ENCODE data around the gene ACSS3. TPM values are rescaled to one million over a fixed set of nuclear protein-coding genes. Genes with fewer than 3 reads are reported as not detected.

Gene ACSS3
- polyA plus RNA-seq, 1 experiment, result 3.0 TPM

DNA sequence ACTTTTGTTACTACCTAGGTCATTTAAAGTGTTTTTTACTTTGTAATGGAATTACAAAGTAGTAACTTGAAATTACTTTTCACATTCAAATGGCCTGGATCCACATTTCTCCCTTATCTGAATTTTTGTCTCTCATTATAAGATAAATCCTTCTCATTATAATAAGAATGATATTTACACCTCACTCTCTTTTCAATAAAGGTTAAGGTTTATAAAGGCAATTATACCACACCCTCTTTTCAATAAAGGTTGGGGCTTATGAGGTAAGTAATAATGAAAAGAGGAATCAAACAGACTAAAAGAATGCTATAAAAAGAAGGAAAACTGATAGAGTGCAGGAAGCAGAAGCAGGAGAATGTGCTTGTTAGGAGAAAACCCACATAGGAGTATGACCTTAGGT, 210.8 kb downstream of the ACSS3 start:
- no peak overlapping the region for H3K27ac ChIP-seq (ENCODE audit: low read depth, low read length)
- H3K4me3 ChIP-seq (ENCODE audit: low read depth, low read length), result no peak overlapping the region
- no peaks in the 10 kb centered on the region for H3K27me3 ChIP-seq (ENCODE audit: control insufficient read depth, insufficient read depth, low read length)
- TF ChIP-seq, protein P1, sequence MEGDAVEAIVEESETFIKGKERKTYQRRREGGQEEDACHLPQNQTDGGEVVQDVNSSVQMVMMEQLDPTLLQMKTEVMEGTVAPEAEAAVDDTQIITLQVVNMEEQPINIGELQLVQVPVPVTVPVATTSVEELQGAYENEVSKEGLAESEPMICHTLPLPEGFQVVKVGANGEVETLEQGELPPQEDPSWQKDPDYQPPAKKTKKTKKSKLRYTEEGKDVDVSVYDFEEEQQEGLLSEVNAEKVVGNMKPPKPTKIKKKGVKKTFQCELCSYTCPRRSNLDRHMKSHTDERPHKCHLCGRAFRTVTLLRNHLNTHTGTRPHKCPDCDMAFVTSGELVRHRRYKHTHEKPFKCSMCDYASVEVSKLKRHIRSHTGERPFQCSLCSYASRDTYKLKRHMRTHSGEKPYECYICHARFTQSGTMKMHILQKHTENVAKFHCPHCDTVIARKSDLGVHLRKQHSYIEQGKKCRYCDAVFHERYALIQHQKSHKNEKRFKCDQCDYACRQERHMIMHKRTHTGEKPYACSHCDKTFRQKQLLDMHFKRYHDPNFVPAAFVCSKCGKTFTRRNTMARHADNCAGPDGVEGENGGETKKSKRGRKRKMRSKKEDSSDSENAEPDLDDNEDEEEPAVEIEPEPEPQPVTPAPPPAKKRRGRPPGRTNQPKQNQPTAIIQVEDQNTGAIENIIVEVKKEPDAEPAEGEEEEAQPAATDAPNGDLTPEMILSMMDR (IDR thresholded peaks at IDR 0.05; ENCODE audit: low read depth, low read length), result no peak
- ChIA-PET CTCF (no interaction called here), POLR2A (no interaction called here)
- no peaks in the 10 kb centered on the region for H3K9me3 ChIP-seq (ENCODE audit: control insufficient read depth, insufficient read depth, low read length)
- no peak for DNase-seq (ENCODE audit: low read depth, low spot score)

DNA sequence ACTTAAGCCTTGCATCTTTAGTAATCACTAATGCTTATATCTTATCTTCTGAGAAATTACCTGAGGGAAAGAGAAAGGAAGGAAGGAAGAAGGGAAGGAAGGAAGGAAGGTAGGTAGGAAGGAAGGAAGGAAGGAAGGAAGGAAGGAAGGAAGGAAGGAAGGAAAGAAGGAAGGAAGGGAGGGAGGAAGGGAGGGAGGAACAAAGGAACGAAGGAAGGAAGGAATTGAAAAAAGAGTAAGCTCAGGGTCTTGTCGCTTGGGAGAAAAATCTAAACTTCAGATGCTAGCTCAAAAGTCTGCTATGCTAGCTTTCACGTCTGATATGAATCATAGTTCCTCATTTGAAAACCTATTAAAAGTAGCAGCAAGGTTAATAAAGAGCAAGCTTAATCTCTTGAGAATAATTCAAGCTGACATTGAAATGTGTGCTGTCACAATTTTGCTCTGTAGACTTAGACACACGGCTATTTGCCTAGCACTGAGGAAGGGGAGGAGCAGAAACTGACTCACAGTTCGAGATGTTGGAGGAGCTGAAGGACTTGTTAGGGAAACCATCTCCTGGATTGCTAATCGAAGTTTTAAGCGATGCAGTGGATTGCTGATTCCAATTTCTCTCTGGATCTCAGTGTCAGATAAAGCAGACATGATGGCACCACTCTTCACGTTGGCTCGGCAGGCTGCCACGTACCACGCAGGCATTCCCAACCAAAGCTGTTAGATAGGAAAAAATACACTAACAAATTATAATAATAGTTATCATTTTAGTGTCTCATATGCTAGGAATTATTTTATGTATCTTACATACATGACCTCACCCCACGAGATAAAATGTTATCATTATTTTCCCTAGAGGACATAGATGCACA, 216.7 kb downstream of the ACSS3 start:
- H3K4me3 ChIP-seq (ENCODE audit: low read depth, low read length), result no peak overlapping the region
- ChIA-PET POLR2A (no interaction called here), CTCF (no interaction called here)
- H3K27me3 ChIP-seq (ENCODE audit: control insufficient read depth, insufficient read depth, low read length), result no peaks in the 10 kb centered on the region
- no peaks in the 10 kb centered on the region for H3K9me3 ChIP-seq (ENCODE audit: control insufficient read depth, insufficient read depth, low read length)
- TF ChIP-seq, protein P1 (IDR thresholded peaks at IDR 0.05; ENCODE audit: low read depth, low read length), result no peak
- no peak overlapping the region for H3K27ac ChIP-seq (ENCODE audit: low read depth, low read length)
- no peak for DNase-seq (ENCODE audit: low read depth, low spot score)

DNA sequence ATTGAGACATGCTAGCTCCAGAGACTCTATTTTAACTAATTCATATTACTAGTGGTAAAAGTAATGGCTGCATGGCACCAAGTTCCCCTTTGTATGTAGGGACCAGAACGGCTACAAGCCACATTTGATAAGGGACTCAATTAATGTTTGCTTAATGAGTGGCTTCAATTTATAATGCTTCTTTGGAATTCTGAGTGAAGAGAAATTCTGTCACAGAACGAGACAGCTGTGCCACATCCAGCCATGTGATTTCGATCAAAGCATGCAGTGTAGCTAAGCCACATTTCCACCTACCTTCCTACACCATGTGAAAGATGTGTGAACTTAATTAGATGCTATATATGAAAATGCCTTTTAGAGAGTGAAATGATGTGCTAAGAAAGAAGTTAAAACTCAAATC, 217.4 kb downstream of the ACSS3 start:
- Histone ChIP-seq H3K27me3 (ENCODE audit: control insufficient read depth, insufficient read depth, low read length) (no peaks in the 10 kb centered on the region), H3K4me3 (ENCODE audit: low read depth, low read length) (no peak overlapping the region), H3K27ac (ENCODE audit: low read depth, low read length) (no peak overlapping the region), H3K9me3 (ENCODE audit: control insufficient read depth, insufficient read depth, low read length) (no peaks in the 10 kb centered on the region)
- POLR2A ChIA-PET, result no interaction called here
- CTCF ChIA-PET, result no interaction called here
- TF ChIP-seq, protein P1 (IDR thresholded peaks at IDR 0.05; ENCODE audit: low read depth, low read length), result no peak
- no peak for DNase-seq (ENCODE audit: low read depth, low spot score)

DNA sequence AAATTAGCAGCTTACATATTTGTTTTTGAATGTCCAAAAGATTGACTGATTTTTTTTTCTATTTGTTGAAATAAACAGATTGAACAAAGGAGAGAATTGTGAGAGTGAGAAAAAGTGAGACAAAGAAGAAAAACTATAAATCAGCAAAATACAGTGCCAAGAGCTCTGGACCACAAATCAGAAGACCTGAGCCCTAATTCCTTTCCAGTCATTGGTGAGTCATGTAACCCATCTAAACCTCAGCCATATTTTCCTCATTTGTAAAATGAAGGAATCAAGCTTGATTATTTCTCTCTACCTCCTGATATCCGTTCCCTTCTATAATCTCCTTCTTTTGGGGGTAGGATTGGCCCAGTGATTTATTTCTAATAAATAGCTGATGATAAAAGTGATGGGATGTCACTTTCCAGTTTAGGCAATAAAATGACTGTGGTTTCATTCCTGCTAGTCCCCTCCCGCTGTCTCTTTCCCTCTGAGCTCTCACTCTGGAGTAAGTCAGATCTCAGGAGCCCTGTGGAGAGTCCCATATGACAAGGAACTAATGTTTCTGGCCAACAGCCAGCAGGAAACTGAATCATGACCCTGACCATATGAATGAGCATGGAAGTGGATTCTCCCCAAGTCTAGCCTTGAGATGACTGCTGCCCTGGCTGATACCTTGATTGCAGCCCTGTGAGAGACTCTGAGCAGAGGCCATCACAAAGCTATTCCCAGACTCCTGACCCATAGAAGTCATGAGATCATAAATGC, 218.9 kb downstream of the ACSS3 start:
- TF ChIP-seq, protein P1 (IDR thresholded peaks at IDR 0.05; ENCODE audit: low read depth, low read length), result no peak
- no peak for DNase-seq (ENCODE audit: low read depth, low spot score)
- Histone ChIP-seq H3K27ac (ENCODE audit: low read depth, low read length) (no peak overlapping the region), H3K9me3 (ENCODE audit: control insufficient read depth, insufficient read depth, low read length) (no peaks in the 10 kb centered on the region), H3K27me3 (ENCODE audit: control insufficient read depth, insufficient read depth, low read length) (no peaks in the 10 kb centered on the region), H3K4me3 (ENCODE audit: low read depth, low read length) (no peak overlapping the region)
- CTCF ChIA-PET, result no interaction called here
- POLR2A ChIA-PET, result no interaction called here

DNA sequence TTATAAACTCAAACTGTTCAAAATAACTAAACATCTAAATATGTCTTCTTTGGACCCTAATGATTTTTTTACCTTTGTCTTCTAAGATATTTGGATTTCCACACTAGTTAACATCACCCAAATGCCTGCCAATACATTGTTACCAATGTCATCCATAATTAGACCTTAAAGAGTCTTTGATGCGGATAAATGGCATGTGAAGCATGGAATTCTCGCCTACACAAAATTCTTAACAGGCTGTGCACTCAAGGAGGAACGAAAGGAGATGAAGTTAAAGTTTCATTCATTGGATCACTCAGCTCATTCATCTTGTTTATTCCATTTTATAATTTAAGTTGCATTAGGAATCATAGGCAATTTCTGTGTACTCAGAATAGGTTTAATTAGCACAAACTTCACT, 219.7 kb downstream of the ACSS3 start:
- H3K27ac ChIP-seq (ENCODE audit: low read depth, low read length), result no peak overlapping the region
- ChIA-PET CTCF (no interaction called here), POLR2A (no interaction called here)
- no peaks in the 10 kb centered on the region for H3K27me3 ChIP-seq (ENCODE audit: control insufficient read depth, insufficient read depth, low read length)
- TF ChIP-seq, protein P1 (IDR thresholded peaks at IDR 0.05; ENCODE audit: low read depth, low read length), result no peak
- no peak for DNase-seq (ENCODE audit: low read depth, low spot score)
- H3K4me3 ChIP-seq (ENCODE audit: low read depth, low read length), result no peak overlapping the region
- no peaks in the 10 kb centered on the region for H3K9me3 ChIP-seq (ENCODE audit: control insufficient read depth, insufficient read depth, low read length)
